Parathyroid adenoma (tissue), 2 donors: ENCODE measurements around the gene PRM1.

Experiments
- H2AFZ ChIP-seq: fragments of 300-600 bp; sonication (generic); one replicate; pipeline ENCODE4 v1.7.0; 2017; ENCODE audit warnings: antibody characterized with exemption, mild to moderate bottlenecking
- H3K27ac ChIP-seq: fragments of 300-600 bp; sonication (generic); one replicate; pipeline ENCODE4 v1.7.0; 2017
- H3K27me3 ChIP-seq: fragments of 300-600 bp; sonication (generic); one replicate; pipeline ENCODE4 v1.7.0; 2017; ENCODE audit warnings: low read length; ENCODE audit not compliant: control insufficient read depth, insufficient read depth
- H3K36me3 ChIP-seq: fragments of 300-600 bp; sonication (generic); one replicate; pipeline ENCODE4 v1.7.0; 2017; ENCODE audit warnings: low read length; ENCODE audit not compliant: control insufficient read depth, insufficient read depth
- H3K4me1 ChIP-seq: fragments of 300-600 bp; sonication (generic); one replicate; pipeline ENCODE4 v1.7.0; 2017; ENCODE audit warnings: control low read depth
- H3K4me2 ChIP-seq: fragments of 300-600 bp; sonication (generic); one replicate; pipeline ENCODE4 v1.7.0; 2017; ENCODE audit warnings: low read length
- H3K4me3 ChIP-seq: fragments of 300-600 bp; sonication (generic); one replicate; pipeline ENCODE4 v1.7.0; 2017; ENCODE audit warnings: low read depth, low read length
- H3K79me2 ChIP-seq: fragments of 300-600 bp; sonication (generic); one replicate; pipeline ENCODE4 v1.7.0; 2017; ENCODE audit warnings: control low read depth
- H3K9ac ChIP-seq: fragments of 300-600 bp; sonication (generic); one replicate; pipeline ENCODE4 v1.7.0; 2017; ENCODE audit warnings: mild to moderate bottlenecking
- H3K9me3 ChIP-seq: fragments of 300-600 bp; sonication (generic); one replicate; pipeline ENCODE4 v1.7.0; 2017; ENCODE audit warnings: low read length; ENCODE audit not compliant: control insufficient read depth
- TF ChIP-seq, protein P1 (sequence below): fragments of 300-600 bp; sonication (generic); IDR thresholded peaks from one replicate; pipeline ENCODE4 v1.7.0; 2017; ENCODE audit warnings: antibody characterized with exemption, mild to moderate bottlenecking
- donor health status: primary hyperparathyroidism.

Gene PRM1

DNA sequence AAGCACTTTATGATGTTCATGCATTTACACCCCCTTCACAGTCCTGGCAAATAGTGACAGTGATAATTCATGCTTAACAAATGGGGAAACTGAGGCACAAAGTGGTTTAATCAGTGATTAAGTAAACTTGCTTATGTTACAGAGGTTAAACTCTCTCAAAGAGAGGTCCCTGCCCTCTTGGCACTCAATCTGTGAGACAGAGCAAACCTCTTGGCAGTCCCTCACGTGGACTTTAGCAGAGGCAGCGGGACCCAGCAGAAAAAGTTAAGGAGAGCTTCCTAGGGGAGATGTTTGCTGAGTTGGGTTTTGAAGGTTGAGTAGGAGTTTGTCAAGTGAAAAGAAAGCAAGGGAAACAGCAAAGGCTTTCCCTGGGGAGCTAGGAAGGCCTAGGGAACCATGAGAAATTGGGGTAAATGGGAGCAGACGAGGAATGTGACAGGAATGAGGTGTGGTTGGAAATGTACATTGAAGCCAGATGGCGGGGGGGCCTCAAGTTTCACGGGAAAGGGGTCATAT is 35.9 kb downstream of the PRM1 start:
- no peaks in the 10 kb centered on the region for H3K79me2 ChIP-seq
- TF ChIP-seq, protein P1, sequence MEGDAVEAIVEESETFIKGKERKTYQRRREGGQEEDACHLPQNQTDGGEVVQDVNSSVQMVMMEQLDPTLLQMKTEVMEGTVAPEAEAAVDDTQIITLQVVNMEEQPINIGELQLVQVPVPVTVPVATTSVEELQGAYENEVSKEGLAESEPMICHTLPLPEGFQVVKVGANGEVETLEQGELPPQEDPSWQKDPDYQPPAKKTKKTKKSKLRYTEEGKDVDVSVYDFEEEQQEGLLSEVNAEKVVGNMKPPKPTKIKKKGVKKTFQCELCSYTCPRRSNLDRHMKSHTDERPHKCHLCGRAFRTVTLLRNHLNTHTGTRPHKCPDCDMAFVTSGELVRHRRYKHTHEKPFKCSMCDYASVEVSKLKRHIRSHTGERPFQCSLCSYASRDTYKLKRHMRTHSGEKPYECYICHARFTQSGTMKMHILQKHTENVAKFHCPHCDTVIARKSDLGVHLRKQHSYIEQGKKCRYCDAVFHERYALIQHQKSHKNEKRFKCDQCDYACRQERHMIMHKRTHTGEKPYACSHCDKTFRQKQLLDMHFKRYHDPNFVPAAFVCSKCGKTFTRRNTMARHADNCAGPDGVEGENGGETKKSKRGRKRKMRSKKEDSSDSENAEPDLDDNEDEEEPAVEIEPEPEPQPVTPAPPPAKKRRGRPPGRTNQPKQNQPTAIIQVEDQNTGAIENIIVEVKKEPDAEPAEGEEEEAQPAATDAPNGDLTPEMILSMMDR, result no peak
- no peaks in the 10 kb centered on the region for H3K4me1 ChIP-seq

DNA sequence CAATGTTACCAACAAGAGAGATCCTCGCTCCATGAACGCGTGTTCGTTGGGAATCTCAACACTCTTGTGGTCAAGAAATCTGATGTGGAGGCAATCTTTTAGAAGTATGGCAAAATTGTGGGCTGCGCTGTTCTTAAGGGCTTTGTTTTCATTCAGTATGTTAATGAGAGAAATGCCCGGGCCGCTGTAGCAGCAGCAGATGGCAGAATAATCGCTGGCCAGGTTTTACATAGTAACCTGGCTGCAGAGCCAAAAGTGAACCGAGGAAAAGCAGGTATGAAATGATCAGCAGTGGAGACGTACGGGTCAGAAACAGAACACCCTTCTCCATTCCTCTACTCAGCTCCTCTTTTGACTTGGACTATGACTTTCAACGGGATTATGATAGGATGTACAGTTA is 38.5 kb downstream of the PRM1 start:
- H3K27me3 ChIP-seq, result no peaks in the 10 kb centered on the region
- no peak overlapping the region for H2AFZ ChIP-seq
- H3K36me3 ChIP-seq, result no peaks in the 10 kb centered on the region
- no peak overlapping the region for H3K4me3 ChIP-seq
- no peaks in the 10 kb centered on the region for H3K4me1 ChIP-seq
- H3K9ac ChIP-seq, result no peak overlapping the region
- TF ChIP-seq, protein P1, result no peak
- no peaks in the 10 kb centered on the region for H3K79me2 ChIP-seq
- H3K27ac ChIP-seq, result no peak overlapping the region
- no peak overlapping the region for H3K4me2 ChIP-seq
- H3K9me3 ChIP-seq, result no peaks in the 10 kb centered on the region

More for the DNA sequence above, 35.9 kb downstream of the PRM1 start:
- no peak overlapping the region for H2AFZ ChIP-seq
- no peak overlapping the region for H3K4me2 ChIP-seq
- no peak overlapping the region for H3K27ac ChIP-seq
- H3K36me3 ChIP-seq, result no peaks in the 10 kb centered on the region
- no peak overlapping the region for H3K9ac ChIP-seq
- H3K27me3 ChIP-seq, result no peaks in the 10 kb centered on the region
- H3K9me3 ChIP-seq, result no peaks in the 10 kb centered on the region
- no peak overlapping the region for H3K4me3 ChIP-seq

DNA sequence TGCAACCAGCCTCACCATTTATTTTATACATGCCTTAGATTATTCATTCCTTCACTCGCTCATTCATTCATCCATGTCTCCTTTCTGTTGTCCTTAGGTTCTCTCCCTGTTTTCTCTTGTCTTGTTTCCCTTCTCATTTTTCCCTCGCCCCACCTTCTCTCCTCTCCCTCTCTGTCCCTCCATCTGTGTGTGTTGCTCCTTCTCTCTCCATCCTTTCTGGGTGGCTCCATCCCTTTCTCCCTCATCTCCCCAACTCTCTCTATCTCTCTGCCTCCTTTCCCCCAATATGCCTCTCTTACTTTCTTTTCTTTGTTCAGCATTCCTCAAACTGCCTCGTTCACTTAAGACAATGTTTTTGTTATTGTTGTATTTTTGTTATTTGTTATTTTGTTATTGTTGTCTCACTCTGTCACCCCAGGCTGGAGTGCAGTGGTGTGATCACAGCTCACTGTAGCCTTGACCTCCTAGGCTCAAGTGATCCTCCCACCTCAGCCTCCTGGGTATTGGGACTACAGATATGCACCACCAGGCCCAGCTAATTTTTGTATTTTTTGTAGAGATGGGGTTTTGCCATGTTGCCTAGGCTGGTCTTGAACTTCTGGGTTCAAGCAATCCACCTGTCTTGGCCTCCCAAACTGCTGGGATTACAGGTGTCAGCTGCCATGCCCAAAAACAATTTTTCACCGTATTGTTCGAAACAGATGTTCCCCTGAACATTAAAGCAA is 39.5 kb downstream of the PRM1 start:
- Histone ChIP-seq H3K4me1 (no peaks in the 10 kb centered on the region), H3K9me3 (no peaks in the 10 kb centered on the region), H3K79me2 (no peaks in the 10 kb centered on the region), H3K9ac (no peak overlapping the region), H3K4me2 (no peak overlapping the region), H3K27ac (no peak overlapping the region), H3K4me3 (no peak overlapping the region), H3K27me3 (no peaks in the 10 kb centered on the region), H3K36me3 (no peaks in the 10 kb centered on the region), H2AFZ (no peak overlapping the region)
- TF ChIP-seq, protein P1, result no peak

DNA sequence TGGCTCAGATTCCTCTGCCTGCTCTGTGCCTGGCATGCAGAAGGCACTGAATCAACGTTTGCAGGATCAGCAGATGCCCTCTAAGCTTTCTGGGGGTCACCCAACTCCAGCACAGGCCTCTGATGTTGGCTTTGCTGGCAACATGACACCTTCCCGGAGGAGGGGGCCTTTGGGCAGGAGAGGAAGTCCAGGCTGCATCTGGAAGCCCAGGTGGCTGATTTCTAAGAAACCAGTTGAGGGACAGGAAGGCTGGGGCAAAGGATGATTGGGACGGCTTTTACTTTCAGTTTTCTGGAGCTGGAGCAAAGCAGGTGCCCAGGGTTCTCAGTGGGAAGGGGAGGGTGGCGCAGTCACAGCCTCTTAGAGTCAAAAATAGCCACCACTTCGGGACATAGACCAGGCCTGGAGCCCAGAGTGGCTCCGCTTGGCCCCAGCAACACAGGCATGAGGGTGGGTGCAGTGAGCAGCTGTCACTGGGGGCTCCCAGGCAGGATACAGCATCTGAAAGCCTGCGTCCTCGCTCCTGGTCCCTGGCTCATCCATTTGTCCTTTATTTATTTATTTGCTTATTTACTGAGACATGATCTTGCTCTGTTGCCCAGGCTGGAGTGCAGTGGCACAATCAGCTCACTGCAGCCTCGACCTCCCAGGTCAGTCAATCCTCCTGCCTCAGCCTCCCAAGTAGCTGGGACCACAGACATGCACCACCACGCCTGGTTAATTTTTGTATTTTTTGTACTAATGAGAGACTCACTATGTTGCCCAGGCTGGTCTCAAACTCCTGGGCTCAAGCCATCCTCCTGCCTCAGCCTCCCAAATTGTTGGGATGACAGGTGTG is 40.3 kb downstream of the PRM1 start:
- H3K27ac ChIP-seq, result no peak overlapping the region
- no peaks in the 10 kb centered on the region for H3K36me3 ChIP-seq
- no peak overlapping the region for H3K9ac ChIP-seq
- no peak overlapping the region for H3K4me3 ChIP-seq
- TF ChIP-seq, protein P1, result no peak
- H3K27me3 ChIP-seq, result no peaks in the 10 kb centered on the region
- peak overlapping the region; percentile 45 for H2AFZ ChIP-seq
- H3K4me1 ChIP-seq, result no peaks in the 10 kb centered on the region
- no peaks in the 10 kb centered on the region for H3K79me2 ChIP-seq
- H3K4me2 ChIP-seq, result no peak overlapping the region
- no peaks in the 10 kb centered on the region for H3K9me3 ChIP-seq
